GM21737 (cell line): ENCODE measurements around the gene DDX3Y.

Source experiments
- ATAC-seq: cut with Tn5 transposase; IDR thresholded peaks from one replicate; pipeline ENCODE4 v1.9.1; 2021; ENCODE audit warnings: mild to moderate bottlenecking, moderate library complexity; ENCODE audit not compliant: unreplicated experiment

The DDX3Y gene

DNA sequence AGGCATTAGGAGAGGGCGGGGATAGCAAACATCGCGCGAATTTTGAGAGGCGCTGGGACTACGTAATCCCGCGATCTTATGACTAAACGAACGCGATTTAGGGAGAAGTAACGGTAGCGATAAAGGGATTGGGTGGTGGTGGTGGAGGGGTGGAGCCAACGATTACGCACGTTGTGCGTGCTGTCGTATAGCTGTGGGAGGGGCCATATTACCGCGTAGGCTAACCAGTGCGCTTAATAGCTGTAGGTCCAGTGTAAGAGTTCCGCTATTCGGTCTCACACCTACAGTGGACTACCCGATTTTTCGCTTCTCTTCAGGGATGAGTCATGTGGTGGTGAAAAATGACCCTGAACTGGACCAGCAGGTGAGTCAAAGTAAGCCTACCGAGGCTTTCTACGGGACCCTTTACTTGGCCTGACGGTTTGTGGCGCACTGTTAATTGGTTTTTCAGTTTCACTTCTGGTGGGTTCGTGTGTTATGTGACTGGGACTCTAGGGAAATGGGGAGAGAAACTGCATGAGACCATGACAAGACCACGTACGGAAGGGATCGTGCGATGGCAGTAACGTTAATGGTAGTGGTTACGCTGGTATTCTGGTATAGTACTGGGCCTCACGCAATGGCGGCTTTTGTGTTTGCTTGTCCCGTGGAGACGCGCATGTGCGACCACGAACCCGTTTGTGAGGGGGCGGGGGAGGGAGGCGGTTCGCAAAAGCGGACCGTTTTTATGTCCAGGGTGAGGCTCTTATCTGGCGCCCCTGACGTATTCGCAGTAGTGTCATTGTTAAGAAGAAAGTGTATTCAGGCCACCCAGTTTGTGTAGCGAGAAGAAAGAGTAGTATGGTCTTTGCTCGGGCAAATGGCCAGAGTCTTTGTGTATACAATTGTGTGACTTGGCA, at the start of gene DDX3Y:
TSS of gene DDX3Y (plus strand) at position 251 of the 899 bp plus-strand sequence. CDS start at position 320, 69 bp downstream.
- ATAC-seq, result peak; percentile 88

DNA sequence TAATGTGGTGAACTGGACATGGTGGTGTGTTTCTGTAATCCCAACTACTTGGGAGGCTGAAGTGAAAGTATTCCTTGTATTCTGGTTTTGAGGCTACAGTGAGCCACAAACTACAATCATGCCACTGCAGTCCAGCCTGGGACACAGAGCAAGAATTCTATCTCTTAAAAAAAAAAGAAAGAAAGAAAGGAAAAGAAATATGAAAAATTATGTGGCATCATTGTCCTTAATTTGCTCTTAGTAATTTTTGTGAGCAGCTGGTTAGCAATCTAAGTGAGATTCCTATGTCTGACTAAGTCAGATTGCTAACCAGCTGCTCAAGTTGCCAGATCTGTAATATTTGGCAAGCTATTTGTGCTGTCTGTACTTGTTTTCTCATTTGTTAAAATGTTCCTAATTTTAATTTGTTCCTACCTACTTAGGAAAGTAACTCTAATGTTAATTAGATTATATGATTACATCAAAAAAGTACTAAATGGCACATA, 48.8 kb upstream of the DDX3Y start:
- ATAC-seq, result no peak

DNA sequence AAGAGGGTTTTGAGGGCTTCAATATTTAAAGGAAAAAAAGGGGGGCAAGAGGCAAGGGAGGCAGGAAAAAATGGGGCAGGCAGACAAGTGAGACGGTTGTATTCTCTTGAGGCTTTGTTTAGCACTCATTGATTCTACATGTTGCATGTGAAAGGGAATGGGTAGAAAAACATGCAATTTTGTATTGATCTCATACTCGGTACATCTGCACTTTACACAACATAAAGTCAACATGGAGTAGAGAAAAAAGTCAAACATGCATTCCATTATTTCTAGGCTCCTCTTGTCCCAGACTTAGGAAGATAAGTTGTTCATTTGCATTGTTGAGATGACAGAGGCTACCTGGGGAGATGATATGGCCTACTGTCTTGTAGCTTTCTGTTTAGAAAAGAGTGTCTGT, 36.7 kb upstream of the DDX3Y start:
- no peak for ATAC-seq

DNA sequence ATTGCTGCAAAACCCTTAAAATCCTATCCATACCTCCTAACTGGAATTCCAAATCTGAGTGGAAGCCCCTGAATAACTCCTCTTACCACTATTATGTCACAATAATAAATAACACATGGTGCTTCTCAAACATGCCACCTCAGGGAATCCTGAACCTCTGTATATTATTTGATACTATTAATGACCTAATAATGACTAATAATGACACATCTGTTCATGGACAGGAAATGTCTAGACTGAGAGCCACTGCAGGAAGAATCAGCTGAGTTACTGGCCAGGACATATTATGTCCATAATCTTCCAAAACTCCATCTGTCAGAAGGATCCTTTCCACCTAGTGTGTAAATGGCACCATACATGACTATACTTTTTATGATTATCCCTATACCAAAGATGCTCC, 7.7 kb upstream of the DDX3Y start:
- ATAC-seq, result no peak

DNA sequence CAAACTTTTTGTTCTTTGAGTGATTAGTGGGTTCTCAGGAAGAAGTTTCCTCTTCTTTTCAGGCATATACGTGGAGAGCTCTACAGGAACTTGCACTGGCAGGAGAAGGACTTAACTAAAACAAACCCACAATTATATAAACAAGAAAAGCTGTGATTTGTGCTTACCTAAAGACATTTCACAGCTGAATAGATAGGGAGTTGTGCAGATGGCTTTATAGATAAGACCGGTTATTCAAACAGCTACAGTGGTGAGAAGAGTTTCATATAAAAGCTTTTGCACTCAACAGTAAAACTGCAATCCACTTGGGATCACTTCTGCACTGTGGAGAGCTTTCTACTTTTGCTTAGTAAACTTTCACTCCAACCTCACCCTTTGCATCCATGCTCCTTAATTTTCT, 6.1 kb upstream of the DDX3Y start:
- ATAC-seq, result no peak

GRCh38 chrY:12905517-12905872, 827 bp downstream of the DDX3Y start:
- ATAC-seq, result peak; percentile 50

GRCh38 chrY:12905895-12906294, 1.2 kb downstream of the DDX3Y start:
- no peak for ATAC-seq

DNA sequence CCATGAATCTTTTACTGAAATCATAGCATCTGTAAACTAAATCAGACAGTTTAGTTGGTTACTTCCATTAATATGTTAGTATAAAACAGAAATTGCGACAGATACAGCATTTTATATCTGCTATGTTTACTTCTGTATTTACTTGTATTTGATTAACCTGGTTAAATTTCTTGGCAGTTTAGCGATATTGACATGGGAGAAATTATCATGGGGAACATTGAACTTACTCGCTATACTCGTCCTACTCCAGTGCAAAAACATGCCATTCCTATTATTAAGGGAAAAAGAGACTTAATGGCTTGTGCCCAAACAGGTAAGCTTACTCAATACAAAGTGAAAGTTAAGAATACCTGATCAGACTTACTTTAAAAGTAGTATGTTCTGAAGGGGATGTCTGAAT, 8.9 kb downstream of the DDX3Y start:
- no peak for ATAC-seq

DNA sequence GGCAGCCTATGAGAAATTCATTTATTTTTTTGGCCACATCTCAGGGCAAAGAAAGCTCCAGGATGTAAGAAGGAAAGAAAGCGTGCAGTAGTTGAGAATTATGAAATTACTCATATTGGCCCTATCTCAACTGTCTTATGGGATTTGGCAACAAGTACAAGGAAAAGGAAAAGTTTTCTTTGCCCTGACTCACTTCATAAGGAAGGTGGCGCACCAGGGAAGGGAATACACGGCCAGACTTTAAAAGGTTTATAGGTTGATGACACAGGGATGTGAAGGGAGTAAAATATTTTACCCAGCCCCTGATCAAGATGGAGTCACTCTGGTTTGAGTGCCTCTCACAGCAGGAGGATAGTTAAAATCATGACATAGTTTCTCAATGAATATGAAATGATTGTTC, 23.4 kb downstream of the DDX3Y start:
- no peak for ATAC-seq

DNA sequence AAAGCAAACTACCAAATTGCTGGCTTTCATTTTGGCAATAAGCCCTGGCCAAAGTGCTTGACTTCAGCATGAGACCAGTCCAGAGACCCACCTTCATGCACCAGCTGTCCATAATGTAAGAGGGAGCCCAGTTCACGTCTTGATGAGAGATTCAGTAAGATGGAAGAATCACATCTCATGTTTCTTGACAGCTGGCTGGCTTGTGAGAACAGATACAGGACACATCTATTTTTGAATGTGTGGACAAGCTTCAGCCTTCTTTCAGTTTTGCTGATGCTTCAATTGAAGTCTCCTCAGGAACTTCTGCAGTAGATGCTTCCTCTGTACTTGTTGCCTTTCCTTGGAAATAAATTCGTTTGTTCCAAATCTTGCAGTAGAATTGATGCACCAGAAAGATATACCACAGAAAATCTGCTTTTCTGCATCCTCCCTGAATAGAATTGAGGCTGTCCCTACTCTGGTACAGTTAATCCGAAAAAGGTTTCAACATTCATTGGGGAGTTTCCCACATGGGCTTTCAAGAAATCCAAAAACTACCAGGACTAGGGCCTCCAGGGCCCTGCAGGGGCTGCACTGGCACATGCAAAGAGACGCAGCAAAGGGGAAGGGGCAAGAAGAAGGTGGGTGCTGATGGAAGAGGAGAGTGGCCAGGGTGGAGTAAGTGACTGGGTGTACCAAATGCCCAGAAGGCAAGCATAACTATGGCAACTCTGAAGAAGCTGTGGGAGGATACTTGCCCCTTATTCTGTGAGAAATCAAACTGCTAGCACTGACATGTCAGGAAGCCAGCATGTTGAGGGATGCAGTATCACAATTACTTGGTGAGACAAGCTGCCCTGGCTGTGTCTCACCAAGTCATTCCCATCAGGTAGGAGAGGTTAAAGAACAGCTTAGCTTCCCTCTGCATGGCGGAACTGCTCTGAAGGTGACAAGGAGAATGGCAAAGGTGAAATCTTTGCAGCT, 37.3 kb downstream of the DDX3Y start:
- ATAC-seq, result no peak
